HepG2 (cell line): ENCODE measurements around the gene SWI5. TPM values are rescaled to one million over a fixed set of nuclear protein-coding genes. Genes with fewer than 3 reads are reported as not detected.
A peak's percentile ranks its signal among the peaks of the same experiment; 100 is the strongest.

Experiments
- ATAC-seq: fragments of 200-7000 bp; cut with Tn5 transposase; 3 replicates; pipeline ENCODE4 v1.9.1; 2020; ENCODE audit warnings: mild to moderate bottlenecking, moderate library complexity
- BruUV-seq: library from RNA; stranded (reverse); fragments of 400-500 nt; replicated peaks from 2 replicates; lab custom pipeline; 2021; lab: Mats Ljungman, UMichigan
- CTCF ChIA-PET: fragments of 300-600 bp; formaldehyde crosslinking; extraction: SDS; loops from one replicate; lab custom pipeline; 2021; ENCODE audit warnings: low total read pairs, inconsistent platforms, low intra/inter-chr PET ratio; lab: Yijun Ruan, JAX
- POLR2A ChIA-PET: fragments of 350-600 bp; sonication (Branson Sonifier 250); formaldehyde crosslinking; loops from one replicate; lab custom pipeline; 2020; ENCODE audit warnings: antibody characterized with exemption, inconsistent platforms; lab: Yijun Ruan, JAX
- DNase-seq: peaks from one replicate; pipeline ENCODE4 v3.0.0-alpha.2; 2015; ENCODE audit warnings: low spot score
- FAIRE-seq: peaks from 3 replicates; lab custom pipeline; 2011; peaks lifted over from hg19 to GRCh38; lab: Jason Lieb, UNC
- H2AFZ ChIP-seq: one replicate; pipeline ENCODE4 v1.6.1; 2011; ENCODE audit warnings: low read length, inconsistent platforms
- H3K27ac ChIP-seq: fragments of 300-600 bp; 3 replicates; pipeline ENCODE4 v1.8.0; 2011; ENCODE audit warnings: mixed run types, mild to moderate bottlenecking, mixed read lengths, low read length, inconsistent platforms; ENCODE audit not compliant: insufficient read depth; ENCODE audit errors: extremely low read length
- H3K27me3 ChIP-seq, 2 experiments: fragments of 200-600 bp in 1 of 2; 2 replicates in 1 of 2; 3 replicates in 1 of 2; pipeline versions ENCODE4 v1.6.0 to v1.8.0; 2011; ENCODE audit warnings: low read length in 2 of 2, mild to moderate bottlenecking in 2 of 2, moderate library complexity in 2 of 2, inconsistent platforms in 1 of 2; ENCODE audit not compliant: insufficient read depth in 2 of 2, control insufficient read depth in 1 of 2
- H3K36me3 ChIP-seq, 2 experiments: fragments of 200-600 bp in 1 of 2; replicated peaks in 1 of 2; 2 replicates in 1 of 2; 3 replicates in 1 of 2; pipeline versions ENCODE4 v1.5.1 to v1.8.0; 2011; ENCODE audit warnings: low read length in 2 of 2, inconsistent platforms in 1 of 2; ENCODE audit not compliant: insufficient read depth in 2 of 2, control insufficient read depth in 1 of 2
- H3K4me1 ChIP-seq: 2 replicates; pipeline ENCODE4 v1.5.1; 2012; ENCODE audit warnings: low read length, inconsistent platforms; ENCODE audit not compliant: insufficient read depth
- H3K4me2 ChIP-seq: 2 replicates; pipeline ENCODE4 v1.6.0; 2011; ENCODE audit warnings: low read depth, low read length, inconsistent platforms
- H3K4me3 ChIP-seq, 3 experiments: fragments of 200-600 bp in 1 of 3; sonication (generic), shearing (Covaris generic) in 1 of 3; replicated peaks in 1 of 3; 2 replicates each; pipeline ENCODE4 v1.5.1; 2011 to 2016; ENCODE audit warnings: low read length in 3 of 3, inconsistent platforms in 2 of 3, low read depth in 2 of 3, mild to moderate bottlenecking in 2 of 3, control low read depth in 1 of 3, mixed read lengths in 1 of 3; ENCODE audit not compliant: insufficient read depth in 1 of 3
- H3K79me2 ChIP-seq: one replicate; pipeline ENCODE4 v1.6.1; 2011; ENCODE audit warnings: low read length, inconsistent platforms; ENCODE audit not compliant: insufficient read depth
- H3K9ac ChIP-seq: 2 replicates; pipeline ENCODE4 v1.6.0; 2011; ENCODE audit warnings: mild to moderate bottlenecking, low read depth, low read length, inconsistent platforms; ENCODE audit not compliant: insufficient read depth
- H3K9me3 ChIP-seq: 2 replicates; pipeline ENCODE4 v1.5.1; 2012; ENCODE audit warnings: mild to moderate bottlenecking, low read length
- H4K20me1 ChIP-seq: 2 replicates; pipeline ENCODE4 v1.6.0; 2011; ENCODE audit warnings: inconsistent platforms, mild to moderate bottlenecking, low read length, moderate library complexity; ENCODE audit not compliant: insufficient read depth
- ATF6 ChIP-seq: sonication (generic); formaldehyde crosslinking; conservative IDR thresholded peaks from 2 replicates; pipeline ENCODE4 v1.4.0; 2020; ENCODE audit warnings: missing genetic modification reagents
- BHLHE40 ChIP-seq: IDR thresholded peaks from 2 replicates; pipeline ENCODE4 v1.6.1; 2011; ENCODE audit warnings: low read length, improper control_type of control experiment
- KMT2B ChIP-seq: IDR thresholded peaks from 2 replicates; pipeline ENCODE4 v1.6.1; 2016; ENCODE audit warnings: missing genetic modification reagents, missing compliant biosample characterization
- MIER2 ChIP-seq: IDR thresholded peaks from 2 replicates; pipeline ENCODE4 v1.6.1; 2016; ENCODE audit warnings: missing biosample characterization, missing genetic modification reagents
- TRAFD1 ChIP-seq: sonication (generic); formaldehyde crosslinking; IDR thresholded peaks from 2 replicates; pipeline ENCODE4 v1.5.1; 2020; ENCODE audit warnings: missing genetic modification reagents, mild to moderate bottlenecking, borderline replicate concordance
- ZNF101 ChIP-seq: sonication (generic); formaldehyde crosslinking; IDR thresholded peaks from 2 replicates; pipeline ENCODE4 v1.4.0; 2020; ENCODE audit warnings: mild to moderate bottlenecking, low read depth, missing genetic modification reagents, borderline replicate concordance
- ZNF362 ChIP-seq: sonication (generic); formaldehyde crosslinking; IDR thresholded peaks from 2 replicates; pipeline ENCODE4 v1.4.0; 2020; ENCODE audit warnings: missing genetic modification reagents, mild to moderate bottlenecking, borderline replicate concordance
- WGBS: methylation state at CpG from one replicate; pipeline ENCODE4 v1.1.6; 2017; ENCODE audit warnings: low lambda C conversion rate; 5-methylcytosine and 5-hydroxymethylcytosine counted together
- in situ Hi-C: cut with HindIII; loops from 2 replicates; pipeline ENCODE4 v1.10.0; 2017; ENCODE audit warnings: low pct_unique_long_range_greater_than_20kb; ENCODE audit not compliant: extremely low pct_ligation_motif_present
- intact Hi-C: fragments of 100-400 bp; cut with micrococcal nuclease; formaldehyde crosslinking; loops from one replicate; pipeline ENCODE4 v1.10.0; 2022; ENCODE audit not compliant: unreplicated experiment
- polyA plus RNA-seq, 8 experiments: library from polyadenylated mRNA; depleted of rRNA in 3 of 8; stranded (reverse) in 7 of 8; unstranded in 1 of 8; fragments of >200 nt; fragmentation: Illumina TruSeq in 4 of 8; extraction: Trizol in 4 of 8; gene quantifications; 2 replicates each; pipeline versions ENCODE4 v1.2.1 to v1.2.3, GENCODE V29; 2011 to 2016; ENCODE audit warnings: low read depth in 4 of 8, missing spikeins in 1 of 8, mixed read lengths in 1 of 8; ENCODE audit not compliant: insufficient read depth in 1 of 8
- total RNA-seq, 5 experiments: library from RNA; depleted of rRNA; stranded (reverse); fragments of >200 nt; fragmentation: Illumina TruSeq; extraction: Trizol; gene quantifications; 2 replicates each; pipeline ENCODE4 v1.2.3, GENCODE V29; 2016; ENCODE audit warnings: low read depth in 1 of 5

SWI5 gene
- total and polyA plus RNA-seq, 2 of the 13 experiments (the other 11 are each of a cell fraction or from before 2014, with no cell fraction given), result 39.2 to 41.0 TPM

GRCh38 chr9:128249558-128249907, 26.5 kb upstream of the SWI5 start:
- no peak overlapping the region for H2AFZ ChIP-seq
- CTCF ChIA-PET, result no interaction called here
- H3K4me3 ChIP-seq, result no peak overlapping the region

More at GRCh38 chr9:128249558-128249907, 26.5 kb upstream of the SWI5 start:
- Histone ChIP-seq H3K4me2 (no peak overlapping the region), H3K27ac (no peak overlapping the region), H4K20me1 (no peaks in the 10 kb centered on the region), H3K36me3 (no peaks in the 10 kb centered on the region), H3K9ac (no peak overlapping the region), H3K79me2 (no peaks in the 10 kb centered on the region), H3K9me3 (no peaks in the 10 kb centered on the region), H3K27me3 (no peaks in the 10 kb centered on the region; a peak in 1 of 5 replicates), H3K4me1 (peaks cover 49% of the 10 kb centered on the region)
- TF ChIP-seq ZNF362 (CRISPR knock-in tag), result peak; percentile 34; the same call in 1 of the 2 replicates
- TF ChIP-seq ATF6, result no peak
- no peak for TF ChIP-seq TRAFD1 (CRISPR knock-in tag)
- TF ChIP-seq MIER2 (CRISPR knock-in tag), result no peak
- no peak for TF ChIP-seq KMT2B
- TF ChIP-seq ZNF101 (CRISPR knock-in tag), result no peak
- TF ChIP-seq BHLHE40, result no peak
- intact Hi-C loops, result no loop called here
- FAIRE-seq (no peak), ATAC-seq (no peak), DNase-seq (no peak)
- no TSS peak for BruUV-seq
- 50% methylated on average over 8 of the region's 8 CpGs for WGBS
- POLR2A ChIA-PET, result no interaction called here
- in situ Hi-C loops, result no loop called here
